Measurements from ENCODE around the gene RLBP1. TPM values are rescaled to one million over a fixed set of nuclear protein-coding genes. Genes with fewer than 3 reads are reported as not detected.

Gene RLBP1
- total and polyA plus RNA-seq, 2 donors (not counting 3 experiments of a cell fraction or from before 2014, with no cell fraction given) = not detected

GRCh38 chr15:89174476-89174875, 46.9 kb downstream of the RLBP1 start:
- no peaks in the 10 kb centered on the region for H4K20me1 ChIP-seq (replicated peaks; ENCODE audit: control insufficient read depth, extremely low read depth, insufficient read depth, low read length)
- BruUV-seq (replicated peaks) = no TSS peak
- peaks cover 0 to 3% of the 10 kb centered on the region in 2 experiments for H3K36me3 ChIP-seq (ENCODE audit: control insufficient read depth in 2 of 2, extremely low read depth in 1 of 2, insufficient read depth in 2 of 2, low read length in 2 of 2)
- TF ChIP-seq CTCF (IDR thresholded peaks at IDR 0.05; ENCODE audit: extremely low read depth in 1 of 2, insufficient read depth in 1 of 2, low read depth in 1 of 2, low read length in 2 of 2) = no peak
- no peak for TF ChIP-seq JUN (IDR thresholded peaks at IDR 0.05; ENCODE audit: borderline replicate concordance, insufficient read depth, insufficient read length, low read depth)
- TF ChIP-seq EZH2 (IDR thresholded peaks at IDR 0.05; ENCODE audit: borderline replicate concordance, low read depth, low read length, severe bottlenecking) = no peak
- no peak for TF ChIP-seq FOS (IDR thresholded peaks at IDR 0.05; ENCODE audit: borderline replicate concordance, insufficient read depth, low read length)
- TF ChIP-seq GATA2 (IDR thresholded peaks at IDR 0.05; ENCODE audit: insufficient read depth, insufficient read length, low read depth, low read length) = no peak
- TF ChIP-seq POLR2A (IDR thresholded peaks at IDR 0.05; ENCODE audit: low read depth, low read length) = no peak
- TF ChIP-seq, protein P1, sequence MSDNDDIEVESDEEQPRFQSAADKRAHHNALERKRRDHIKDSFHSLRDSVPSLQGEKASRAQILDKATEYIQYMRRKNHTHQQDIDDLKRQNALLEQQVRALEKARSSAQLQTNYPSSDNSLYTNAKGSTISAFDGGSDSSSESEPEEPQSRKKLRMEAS (IDR thresholded peaks at IDR 0.05; ENCODE audit: insufficient read depth, insufficient read length) = no peak
- TF ChIP-seq MYC (IDR thresholded peaks at IDR 0.05; ENCODE audit: low read depth, low read length) = no peak
- TF ChIP-seq POLR2AphosphoS5 (IDR thresholded peaks at IDR 0.05; ENCODE audit: insufficient read depth, low read depth, low read length) = no peak
- H3K4me3 ChIP-seq (replicated peaks in 1 of 3; ENCODE audit: insufficient read depth in 1 of 3, low read depth in 1 of 3, low read length in 3 of 3) = no peak overlapping the region
- peaks cover 8% of the 10 kb centered on the region for H3K4me1 ChIP-seq (ENCODE audit: control insufficient read depth, extremely low read depth, insufficient read depth, low read length)
- dilution Hi-C loops (cut with MboI; ENCODE audit: extremely low pct_ligation_motif_present, low sequenced_read_pairs) (loop anchor here (25.0 kb wide), 1 partner anchor 112 kb away; no protein-coding TSS in a partner anchor), intact Hi-C loops (cut with micrococcal nuclease) (loop anchor here (10.0 kb wide), 1 partner anchor 550 kb away; the partner anchor contains the start of gene AEN)
- no peak overlapping the region for H3K9ac ChIP-seq (replicated peaks; ENCODE audit: extremely low read depth, insufficient read depth, low read length)
- H3K4me2 ChIP-seq (ENCODE audit: insufficient read depth, low read length) = no peak overlapping the region
- POLR2A ChIA-PET = interaction anchor here (0.8 kb wide), 1 partner anchor 86 kb away, joined by 3 read pairs; the partner anchor contains the start of gene ABHD2
- CTCF ChIA-PET = interaction anchor here (0.7 to 4.3 kb wide), 14 partner anchors 9 to 270 kb away, joined by 3 to 35 read pairs (median 4); no protein-coding TSS in a partner anchor
- no peak overlapping the region for H2AFZ ChIP-seq (ENCODE audit: low read depth, low read length)
- H3K9me3 ChIP-seq (replicated peaks; ENCODE audit: control insufficient read depth, insufficient read depth, low read length) = no peaks in the 10 kb centered on the region
- no peak overlapping the region for H3K27ac ChIP-seq (ENCODE audit: insufficient read depth, low read depth, low read length)
- no peaks in the 10 kb centered on the region for H3K79me2 ChIP-seq (ENCODE audit: control insufficient read depth, insufficient read depth, low read length)
- peak; percentile 50 for DNase-seq (ENCODE audit: low read depth, low spot score)
- H3K27me3 ChIP-seq (ENCODE audit: control insufficient read depth in 2 of 2, insufficient read depth in 2 of 2, low read length in 2 of 2) = no peaks in the 10 kb centered on the region
- no peaks in the 10 kb centered on the region for H3K9me1 ChIP-seq (replicated peaks; ENCODE audit: control insufficient read depth, extremely low read depth, insufficient read depth, low read length)
- peak; percentile 56 for FAIRE-seq
